HepG2 (cell line): ENCODE data around the gene EMILIN3. TPM values are rescaled to one million over a fixed set of nuclear protein-coding genes. Genes with fewer than 3 reads are reported as not detected.

Experiments used
- AHR ChIP-seq: IDR thresholded peaks from 2 replicates; pipeline ENCODE4 v1.6.1; 2018; ENCODE audit warnings: missing genetic modification reagents, missing compliant biosample characterization
- BORCS8-MEF2B ChIP-seq: sonication (generic); formaldehyde crosslinking; IDR thresholded peaks from 2 replicates; pipeline ENCODE4 v1.8.0; 2022; ENCODE audit warnings: mild to moderate bottlenecking, missing genetic modification reagents
- CBX5 ChIP-seq: sonication (generic); formaldehyde crosslinking; IDR thresholded peaks from 2 replicates; pipeline ENCODE4 v1.4.0; 2020; ENCODE audit warnings: missing genetic modification reagents, borderline replicate concordance
- GATAD2A ChIP-seq: IDR thresholded peaks from 2 replicates; pipeline ENCODE4 v1.6.1; 2016
- HNRNPUL1 ChIP-seq: fragments of 200-400 bp; formaldehyde crosslinking; IDR thresholded peaks from 2 replicates; pipeline ENCODE4 v1.6.1; 2017; ENCODE audit warnings: low read depth, mild to moderate bottlenecking, low read length, moderate library complexity
- MAF1 ChIP-seq: sonication (generic); formaldehyde crosslinking; IDR thresholded peaks from 2 replicates; pipeline ENCODE4 v1.5.0; 2020; ENCODE audit warnings: missing genetic modification reagents, borderline replicate concordance
- NFE2L1 ChIP-seq: sonication (generic); formaldehyde crosslinking; IDR thresholded peaks from 2 replicates; pipeline ENCODE4 v1.4.0; 2020; ENCODE audit warnings: missing genetic modification reagents, mild to moderate bottlenecking, borderline replicate concordance
- NFE2L2 ChIP-seq: fragments of 150-350 bp; IDR thresholded peaks from 2 replicates; pipeline ENCODE4 v1.6.1; 2014; ENCODE audit warnings: low read length
- REPIN1 ChIP-seq: sonication (generic); formaldehyde crosslinking; IDR thresholded peaks from 2 replicates; pipeline ENCODE4 v1.8.0; 2022; ENCODE audit warnings: missing genetic modification reagents, low read depth, mild to moderate bottlenecking, borderline replicate concordance
- ZBTB20 ChIP-seq: sonication (generic); formaldehyde crosslinking; IDR thresholded peaks from 2 replicates; pipeline ENCODE4 v1.8.1; 2023; ENCODE audit warnings: missing genetic modification reagents, low read depth, mild to moderate bottlenecking, borderline replicate concordance
- ZBTB38 ChIP-seq: sonication (generic); formaldehyde crosslinking; IDR thresholded peaks from 2 replicates; pipeline ENCODE4 v1.5.1; 2020; ENCODE audit warnings: mild to moderate bottlenecking, missing genetic modification reagents
- ZFP1 ChIP-seq: IDR thresholded peaks from 2 replicates; pipeline ENCODE4 v1.6.1; 2016
- ZFP36L1 ChIP-seq: sonication (generic); formaldehyde crosslinking; IDR thresholded peaks from 2 replicates; pipeline ENCODE4 v1.8.0; 2022; ENCODE audit warnings: mild to moderate bottlenecking, missing genetic modification reagents, moderate library complexity
- ZNF251 ChIP-seq: sonication (generic); formaldehyde crosslinking; IDR thresholded peaks from 2 replicates; pipeline ENCODE4 v1.9.0; 2021; ENCODE audit warnings: mild to moderate bottlenecking, missing genetic modification reagents
- ZNF326 ChIP-seq: sonication (generic); formaldehyde crosslinking; IDR thresholded peaks from 2 replicates; pipeline ENCODE4 v1.4.0; 2020; ENCODE audit warnings: missing genetic modification reagents, borderline replicate concordance
- ZNF552 ChIP-seq: sonication (generic); formaldehyde crosslinking; IDR thresholded peaks from 2 replicates; pipeline ENCODE4 v1.9.0; 2022; ENCODE audit warnings: missing genetic modification reagents, mild to moderate bottlenecking, borderline replicate concordance
- polyA plus RNA-seq, 8 experiments: library from polyadenylated mRNA; depleted of rRNA in 3 of 8; stranded (reverse) in 7 of 8; unstranded in 1 of 8; fragments of >200 nt; fragmentation: Illumina TruSeq in 4 of 8; extraction: Trizol in 4 of 8; gene quantifications; 2 replicates each; pipeline versions ENCODE4 v1.2.1 to v1.2.3, GENCODE V29; 2011 to 2016; ENCODE audit warnings: low read depth in 4 of 8, missing spikeins in 1 of 8, mixed read lengths in 1 of 8; ENCODE audit not compliant: insufficient read depth in 1 of 8
- total RNA-seq, 5 experiments: library from RNA; depleted of rRNA; stranded (reverse); fragments of >200 nt; fragmentation: Illumina TruSeq; extraction: Trizol; gene quantifications; 2 replicates each; pipeline ENCODE4 v1.2.3, GENCODE V29; 2016; ENCODE audit warnings: low read depth in 1 of 5
- TF ChIP-seq, protein P1 (sequence below): IDR thresholded peaks from 2 replicates; pipeline ENCODE4 v1.6.1; 2018; ENCODE audit warnings: missing genetic modification reagents
- TF ChIP-seq, protein P2 (sequence below): sonication (generic); formaldehyde crosslinking; IDR thresholded peaks from 2 replicates; pipeline ENCODE4 v1.9.0; 2021; ENCODE audit warnings: missing genetic modification reagents, borderline replicate concordance
- TF ChIP-seq, protein P3 (sequence below): sonication (generic); formaldehyde crosslinking; IDR thresholded peaks from 2 replicates; pipeline ENCODE4 v1.9.0; 2022; ENCODE audit warnings: low read depth, missing genetic modification reagents

EMILIN3 gene
- total and polyA plus RNA-seq, 2 of the 13 experiments (the other 11 are each of a cell fraction or from before 2014, with no cell fraction given), result 0.25 to 0.29 TPM

DNA sequence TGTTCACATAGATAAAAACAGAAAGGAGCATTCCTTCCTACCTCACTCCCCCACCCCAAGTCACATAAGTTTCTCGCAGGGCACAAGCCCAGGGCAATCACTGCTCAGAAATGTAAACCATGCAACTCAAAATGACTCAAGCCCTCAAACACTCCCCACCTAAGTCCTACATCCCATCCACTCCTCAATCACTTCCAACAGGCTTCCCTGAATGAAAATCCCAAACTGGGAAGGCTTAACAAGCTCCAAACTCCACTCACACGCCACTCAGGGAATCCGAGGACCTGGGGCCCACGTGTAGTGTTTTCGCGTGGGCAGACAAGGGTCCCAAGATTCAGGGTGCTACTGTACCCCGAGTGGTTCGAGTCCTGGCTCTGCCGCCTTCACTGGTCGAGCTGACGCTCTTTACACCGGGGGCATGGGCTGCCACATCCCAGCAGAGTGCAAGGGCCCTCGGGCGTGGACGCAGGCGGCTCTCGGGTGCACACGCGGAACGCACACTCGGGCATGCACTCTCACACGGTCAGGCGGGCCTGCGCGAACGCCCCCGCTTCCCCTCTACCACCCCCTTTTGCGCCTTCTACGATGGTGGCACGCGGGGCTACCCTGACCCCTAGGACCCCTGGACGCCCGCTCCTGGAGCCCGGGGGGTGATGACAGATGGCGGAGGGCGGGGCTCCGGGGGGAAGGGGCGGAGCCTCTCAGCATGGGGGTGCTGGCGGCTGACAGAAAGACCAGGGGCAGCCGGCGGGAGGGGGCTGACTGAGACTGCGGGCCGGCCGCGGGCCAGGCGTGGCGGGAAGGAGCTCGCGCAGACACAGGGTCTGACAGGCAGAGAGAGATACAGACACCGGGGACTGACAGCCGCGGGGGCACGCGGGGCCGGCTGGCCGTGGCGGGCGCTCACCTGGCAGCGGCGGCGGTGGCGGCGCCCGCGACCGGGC, 49.7 kb downstream of the EMILIN3 start (continued):
- TF ChIP-seq NFE2L1 (CRISPR knock-in tag) (peak; percentile 85; the same call in 1 of the 2 replicates), AHR (CRISPR knock-in tag) (0 out of 2 replicates have a peak, but pooled peaks have one; percentile 63), ZNF251 (CRISPR knock-in tag) (peak; percentile 60; the same call in 1 of the 2 replicates), ZNF552 (CRISPR knock-in tag) (peak; percentile 79; the same call in 1 of the 2 replicates), ZFP1 (CRISPR knock-in tag) (no peak), HNRNPUL1 (no peak), MAF1 (CRISPR knock-in tag) (0 out of 2 replicates have a peak, but pooled peaks have one; percentile 60), ZFP36L1 (no peak; the same call in 1 of the 2 replicates), ZNF326 (CRISPR knock-in tag) (no peak), ZBTB20 (CRISPR knock-in tag) (peak; percentile 85; the same call in 1 of the 2 replicates), ZBTB38 (CRISPR knock-in tag) (peak; percentile 83; the same call in 1 of the 2 replicates), CBX5 (CRISPR knock-in tag) (no peak), GATAD2A (CRISPR knock-in tag) (peak; percentile 74), NFE2L2 (no peak), REPIN1 (CRISPR knock-in tag) (no peak), BORCS8-MEF2B (CRISPR knock-in tag) (peak; percentile 95)
- TF ChIP-seq, protein P1, sequence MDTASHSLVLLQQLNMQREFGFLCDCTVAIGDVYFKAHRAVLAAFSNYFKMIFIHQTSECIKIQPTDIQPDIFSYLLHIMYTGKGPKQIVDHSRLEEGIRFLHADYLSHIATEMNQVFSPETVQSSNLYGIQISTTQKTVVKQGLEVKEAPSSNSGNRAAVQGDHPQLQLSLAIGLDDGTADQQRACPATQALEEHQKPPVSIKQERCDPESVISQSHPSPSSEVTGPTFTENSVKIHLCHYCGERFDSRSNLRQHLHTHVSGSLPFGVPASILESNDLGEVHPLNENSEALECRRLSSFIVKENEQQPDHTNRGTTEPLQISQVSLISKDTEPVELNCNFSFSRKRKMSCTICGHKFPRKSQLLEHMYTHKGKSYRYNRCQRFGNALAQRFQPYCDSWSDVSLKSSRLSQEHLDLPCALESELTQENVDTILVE (CRISPR knock-in tag), result no peak
- TF ChIP-seq, protein P2, sequence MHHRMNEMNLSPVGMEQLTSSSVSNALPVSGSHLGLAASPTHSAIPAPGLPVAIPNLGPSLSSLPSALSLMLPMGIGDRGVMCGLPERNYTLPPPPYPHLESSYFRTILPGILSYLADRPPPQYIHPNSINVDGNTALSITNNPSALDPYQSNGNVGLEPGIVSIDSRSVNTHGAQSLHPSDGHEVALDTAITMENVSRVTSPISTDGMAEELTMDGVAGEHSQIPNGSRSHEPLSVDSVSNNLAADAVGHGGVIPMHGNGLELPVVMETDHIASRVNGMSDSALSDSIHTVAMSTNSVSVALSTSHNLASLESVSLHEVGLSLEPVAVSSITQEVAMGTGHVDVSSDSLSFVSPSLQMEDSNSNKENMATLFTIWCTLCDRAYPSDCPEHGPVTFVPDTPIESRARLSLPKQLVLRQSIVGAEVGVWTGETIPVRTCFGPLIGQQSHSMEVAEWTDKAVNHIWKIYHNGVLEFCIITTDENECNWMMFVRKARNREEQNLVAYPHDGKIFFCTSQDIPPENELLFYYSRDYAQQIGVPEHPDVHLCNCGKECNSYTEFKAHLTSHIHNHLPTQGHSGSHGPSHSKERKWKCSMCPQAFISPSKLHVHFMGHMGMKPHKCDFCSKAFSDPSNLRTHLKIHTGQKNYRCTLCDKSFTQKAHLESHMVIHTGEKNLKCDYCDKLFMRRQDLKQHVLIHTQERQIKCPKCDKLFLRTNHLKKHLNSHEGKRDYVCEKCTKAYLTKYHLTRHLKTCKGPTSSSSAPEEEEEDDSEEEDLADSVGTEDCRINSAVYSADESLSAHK, result no peak
- TF ChIP-seq, protein P3, sequence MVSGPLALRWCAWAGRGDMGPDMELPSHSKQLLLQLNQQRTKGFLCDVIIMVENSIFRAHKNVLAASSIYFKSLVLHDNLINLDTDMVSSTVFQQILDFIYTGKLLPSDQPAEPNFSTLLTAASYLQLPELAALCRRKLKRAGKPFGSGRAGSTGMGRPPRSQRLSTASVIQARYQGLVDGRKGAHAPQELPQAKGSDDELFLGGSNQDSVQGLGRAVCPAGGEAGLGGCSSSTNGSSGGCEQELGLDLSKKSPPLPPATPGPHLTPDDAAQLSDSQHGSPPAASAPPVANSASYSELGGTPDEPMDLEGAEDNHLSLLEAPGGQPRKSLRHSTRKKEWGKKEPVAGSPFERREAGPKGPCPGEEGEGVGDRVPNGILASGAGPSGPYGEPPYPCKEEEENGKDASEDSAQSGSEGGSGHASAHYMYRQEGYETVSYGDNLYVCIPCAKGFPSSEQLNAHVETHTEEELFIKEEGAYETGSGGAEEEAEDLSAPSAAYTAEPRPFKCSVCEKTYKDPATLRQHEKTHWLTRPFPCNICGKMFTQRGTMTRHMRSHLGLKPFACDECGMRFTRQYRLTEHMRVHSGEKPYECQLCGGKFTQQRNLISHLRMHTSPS (CRISPR knock-in tag), result peak; percentile 48; the same call in 1 of the 2 replicates
